SK-N-SH (cell line): ENCODE measurements around the gene PHACTR3. TPM values are rescaled to one million over a fixed set of nuclear protein-coding genes. Genes with fewer than 3 reads are reported as not detected.

Experiments
- CTCF ChIA-PET: fragments of 300-600, 350-600 bp; formaldehyde crosslinking; extraction: SDS; loops from one replicate; lab custom pipeline; 2021; lab: Yijun Ruan, JAX
- POLR2A ChIA-PET: fragments of 350-600 bp; sonication (Branson Sonifier 250); formaldehyde crosslinking; extraction: SDS; loops from one replicate; lab custom pipeline; 2020; ENCODE audit warnings: antibody characterized with exemption, inconsistent platforms; lab: Yijun Ruan, JAX
- DNase-seq: peaks from one replicate; pipeline ENCODE4 v3.0.0; 2012
- H2AFZ ChIP-seq: fragments of 200-600 bp; sonication (generic); 2 replicates; pipeline ENCODE4 v1.8.1; 2016; ENCODE audit warnings: antibody characterized with exemption, mild to moderate bottlenecking, low read depth
- H3F3A ChIP-seq: fragments of 200-600 bp; sonication (generic); replicated peaks from 2 replicates; pipeline ENCODE3; 2016; ENCODE audit warnings: antibody characterized with exemption, mild to moderate bottlenecking; ENCODE audit not compliant: insufficient read depth
- H3K27ac ChIP-seq, 2 experiments: fragments of 200-500 bp in 1 of 2; fragments of 200-600 bp in 1 of 2; sonication (Bioruptor generic) in 1 of 2; sonication (generic), shearing (Covaris generic) in 1 of 2; 2 replicates each; pipeline versions ENCODE4 v1.5.1 to v1.6.1; 2014 to 2016; ENCODE audit warnings: low read depth in 2 of 2, inconsistent platforms in 1 of 2, low read length in 1 of 2, mild to moderate bottlenecking in 1 of 2, mixed read lengths in 1 of 2
- H3K27me3 ChIP-seq: fragments of 200-600 bp; sonication (generic), shearing (Covaris generic); 2 replicates; pipeline ENCODE4 v1.6.1; 2016; ENCODE audit warnings: mixed run types; ENCODE audit not compliant: insufficient read depth
- H3K36me3 ChIP-seq, 2 experiments: fragments of 200-500 bp in 1 of 2; fragments of 200-600 bp in 1 of 2; sonication (Bioruptor generic) in 1 of 2; sonication (generic) in 1 of 2; replicated peaks in 1 of 2; 2 replicates each; pipeline versions ENCODE3 to v1.5.1; 2014 to 2016; ENCODE audit warnings: low read length in 1 of 2, mild to moderate bottlenecking in 1 of 2; ENCODE audit not compliant: insufficient read depth in 2 of 2, control insufficient read depth in 1 of 2
- H3K4me1 ChIP-seq, 2 experiments: fragments of 200-500 bp in 1 of 2; fragments of 200-600 bp in 1 of 2; sonication (Bioruptor generic) in 1 of 2; sonication (generic), shearing (Covaris generic) in 1 of 2; 2 replicates each; pipeline versions ENCODE4 v1.5.1 to v1.6.1; 2014 to 2016; ENCODE audit warnings: low read depth in 1 of 2, low read length in 1 of 2, mixed run types in 1 of 2; ENCODE audit not compliant: insufficient read depth in 2 of 2, control insufficient read depth in 1 of 2
- H3K4me2 ChIP-seq: fragments of 200-600 bp; sonication (generic), shearing (Covaris generic); 2 replicates; pipeline ENCODE4 v1.6.1; 2017; ENCODE audit warnings: mixed run types
- H3K4me3 ChIP-seq, 2 experiments: fragments of 200-500 bp in 1 of 2; fragments of 200-600 bp in 1 of 2; sonication (Bioruptor generic) in 1 of 2; sonication (generic), shearing (Covaris generic) in 1 of 2; 2 replicates each; pipeline versions ENCODE4 v1.5.1 to v1.8.1; 2014 to 2016; ENCODE audit warnings: low read depth in 2 of 2, inconsistent platforms in 1 of 2, low read length in 1 of 2, mild to moderate bottlenecking in 1 of 2, mixed read lengths in 1 of 2, moderate library complexity in 1 of 2
- H3K79me2 ChIP-seq: fragments of 200-600 bp; sonication (generic); 2 replicates; pipeline ENCODE4 v1.8.1; 2017; ENCODE audit warnings: mild to moderate bottlenecking; ENCODE audit not compliant: insufficient read depth
- H3K9ac ChIP-seq: fragments of 200-600 bp; sonication (generic); 2 replicates; pipeline ENCODE4 v1.6.1; 2017; ENCODE audit warnings: mixed run types
- H3K9me2 ChIP-seq: fragments of 200-600 bp; sonication (generic); 2 replicates; pipeline ENCODE4 v1.6.1; 2017; ENCODE audit warnings: mixed run types
- H3K9me3 ChIP-seq: fragments of 200-600 bp; sonication (generic); 2 replicates; pipeline ENCODE4 v1.6.1; 2017; ENCODE audit warnings: mixed run types, mild to moderate bottlenecking, moderate library complexity
- H4K20me1 ChIP-seq: fragments of 200-600 bp; sonication (generic); 2 replicates; pipeline ENCODE4 v1.6.1; 2017; ENCODE audit warnings: mild to moderate bottlenecking, mixed run types; ENCODE audit not compliant: insufficient read depth
- EZH2phosphoT487 ChIP-seq: fragments of 200-600 bp; sonication (generic); IDR thresholded peaks from 2 replicates; pipeline ENCODE4 v1.6.1; 2017; ENCODE audit warnings: low read depth, mixed run types, mild to moderate bottlenecking, antibody characterized with exemption, moderate library complexity, borderline replicate concordance
- FOSL2 ChIP-seq: IDR thresholded peaks from 2 replicates; pipeline ENCODE4 v1.4.0; 2012; ENCODE audit warnings: low read depth, mild to moderate bottlenecking, moderate library complexity, borderline replicate concordance
- FOXJ3 ChIP-seq: sonication (generic); formaldehyde crosslinking; IDR thresholded peaks from 2 replicates; pipeline ENCODE4 v1.5.1; 2020; ENCODE audit warnings: mild to moderate bottlenecking, missing genetic modification reagents
- FOXM1 ChIP-seq: IDR thresholded peaks from 2 replicates; pipeline ENCODE4 v1.4.0; 2012; ENCODE audit warnings: low read depth, mild to moderate bottlenecking
- GABPA ChIP-seq: IDR thresholded peaks from 2 replicates; pipeline ENCODE4 v1.4.0; 2012; ENCODE audit warnings: low read depth, mild to moderate bottlenecking
- JUND ChIP-seq: IDR thresholded peaks from 2 replicates; pipeline ENCODE4 v1.4.0; 2012
- MAX ChIP-seq: IDR thresholded peaks from 2 replicates; pipeline ENCODE4 v1.4.0; 2012; ENCODE audit warnings: low read depth
- MEF2A ChIP-seq: IDR thresholded peaks from 2 replicates; pipeline ENCODE4 v1.4.0; 2012; ENCODE audit warnings: low read depth, borderline replicate concordance
- MXI1 ChIP-seq: IDR thresholded peaks from 2 replicates; pipeline ENCODE4 v1.6.1; 2012; ENCODE audit warnings: mild to moderate bottlenecking, low read depth, low read length, improper control_type of control experiment
- NFIC ChIP-seq: IDR thresholded peaks from 2 replicates; pipeline ENCODE4 v1.4.0; 2012; ENCODE audit warnings: borderline replicate concordance
- POLR2AphosphoS5 ChIP-seq: IDR thresholded peaks from 2 replicates; pipeline ENCODE4 v1.6.1; 2012; ENCODE audit warnings: low read depth, low read length
- RCOR1 ChIP-seq: fragments of 150-350 bp; IDR thresholded peaks from 2 replicates; pipeline ENCODE4 v1.6.1; 2017; ENCODE audit warnings: antibody characterized with exemption, low read length
- RXRA ChIP-seq: IDR thresholded peaks from 2 replicates; pipeline ENCODE4 v1.4.0; 2012; ENCODE audit warnings: low read depth, mild to moderate bottlenecking, borderline replicate concordance
- SMC3 ChIP-seq: IDR thresholded peaks from 2 replicates; pipeline ENCODE4 v1.6.1; 2012; ENCODE audit warnings: low read depth, low read length, improper control_type of control experiment
- ZBTB33 ChIP-seq: IDR thresholded peaks from 2 replicates; pipeline ENCODE4 v1.4.0; 2012; ENCODE audit warnings: low read depth, borderline replicate concordance
- WGBS: methylation state at CpG from one replicate; pipeline ENCODE4 v1.1.6; 2017; ENCODE audit warnings: low lambda C conversion rate; 5-methylcytosine and 5-hydroxymethylcytosine counted together
- polyA plus RNA-seq, 3 experiments: library from polyadenylated mRNA; depleted of rRNA; stranded (reverse); fragments of >200 nt; gene quantifications; 2 replicates each; pipeline ENCODE4 v1.2.3, GENCODE V29; 2012
- TF ChIP-seq, protein P1 (sequence below): IDR thresholded peaks from 2 replicates; pipeline ENCODE4; 2012
- TF ChIP-seq, protein P2 (sequence below): IDR thresholded peaks from 2 replicates; pipeline ENCODE4 v1.4.0; 2012; ENCODE audit warnings: low read depth, borderline replicate concordance
- TF ChIP-seq, protein P3 (sequence below): fragments of 150-350 bp; IDR thresholded peaks from 2 replicates; pipeline ENCODE4 v1.6.1; 2016; ENCODE audit warnings: mild to moderate bottlenecking, low read depth, low read length

The PHACTR3 gene
- polyA plus RNA-seq, 1 of the 3 experiments (the other 2 are of a cell fraction) = 0.10 TPM

- no peak for TF ChIP-seq POLR2AphosphoS5
- TF ChIP-seq RXRA = no peak
- TF ChIP-seq EZH2phosphoT487 = no peak
- no peak for TF ChIP-seq MEF2A
- TF ChIP-seq FOSL2 = no peak
- no peak for TF ChIP-seq NFIC
- TF ChIP-seq JUND = no peak
- TF ChIP-seq MXI1 = no peak
- TF ChIP-seq, protein P1, sequence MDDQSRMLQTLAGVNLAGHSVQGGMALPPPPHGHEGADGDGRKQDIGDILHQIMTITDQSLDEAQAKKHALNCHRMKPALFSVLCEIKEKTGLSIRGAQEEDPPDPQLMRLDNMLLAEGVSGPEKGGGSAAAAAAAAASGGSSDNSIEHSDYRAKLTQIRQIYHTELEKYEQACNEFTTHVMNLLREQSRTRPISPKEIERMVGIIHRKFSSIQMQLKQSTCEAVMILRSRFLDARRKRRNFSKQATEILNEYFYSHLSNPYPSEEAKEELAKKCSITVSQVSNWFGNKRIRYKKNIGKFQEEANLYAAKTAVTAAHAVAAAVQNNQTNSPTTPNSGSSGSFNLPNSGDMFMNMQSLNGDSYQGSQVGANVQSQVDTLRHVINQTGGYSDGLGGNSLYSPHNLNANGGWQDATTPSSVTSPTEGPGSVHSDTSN = no peak
- no peak for TF ChIP-seq FOXJ3
- TF ChIP-seq, protein P2, sequence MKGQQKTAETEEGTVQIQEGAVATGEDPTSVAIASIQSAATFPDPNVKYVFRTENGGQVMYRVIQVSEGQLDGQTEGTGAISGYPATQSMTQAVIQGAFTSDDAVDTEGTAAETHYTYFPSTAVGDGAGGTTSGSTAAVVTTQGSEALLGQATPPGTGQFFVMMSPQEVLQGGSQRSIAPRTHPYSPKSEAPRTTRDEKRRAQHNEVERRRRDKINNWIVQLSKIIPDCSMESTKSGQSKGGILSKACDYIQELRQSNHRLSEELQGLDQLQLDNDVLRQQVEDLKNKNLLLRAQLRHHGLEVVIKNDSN = no peak
- TF ChIP-seq ZBTB33 = no peak
- no peak for TF ChIP-seq GABPA
- no peak for TF ChIP-seq RCOR1
- TF ChIP-seq, protein P3, sequence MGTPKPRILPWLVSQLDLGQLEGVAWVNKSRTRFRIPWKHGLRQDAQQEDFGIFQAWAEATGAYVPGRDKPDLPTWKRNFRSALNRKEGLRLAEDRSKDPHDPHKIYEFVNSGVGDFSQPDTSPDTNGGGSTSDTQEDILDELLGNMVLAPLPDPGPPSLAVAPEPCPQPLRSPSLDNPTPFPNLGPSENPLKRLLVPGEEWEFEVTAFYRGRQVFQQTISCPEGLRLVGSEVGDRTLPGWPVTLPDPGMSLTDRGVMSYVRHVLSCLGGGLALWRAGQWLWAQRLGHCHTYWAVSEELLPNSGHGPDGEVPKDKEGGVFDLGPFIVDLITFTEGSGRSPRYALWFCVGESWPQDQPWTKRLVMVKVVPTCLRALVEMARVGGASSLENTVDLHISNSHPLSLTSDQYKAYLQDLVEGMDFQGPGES = no peak
- no peak for TF ChIP-seq MAX
- no peak for TF ChIP-seq SMC3
- TF ChIP-seq FOXM1 = no peak
- Histone ChIP-seq H3K9ac (no peak overlapping the region), H2AFZ (no peak overlapping the region), H3K4me3 (no peak overlapping the region), H4K20me1 (no peaks in the 10 kb centered on the region), H3F3A (no peaks in the 10 kb centered on the region), H3K27me3 (no peaks in the 10 kb centered on the region), H3K9me3 (no peaks in the 10 kb centered on the region), H3K79me2 (no peaks in the 10 kb centered on the region), H3K9me2 (no peaks in the 10 kb centered on the region), H3K36me3 (no peaks in the 10 kb centered on the region), H3K4me1 (peaks cover 0 to 6% of the 10 kb centered on the region in 2 experiments; a peak in 1 of 4 replicates), H3K4me2 (no peak overlapping the region), H3K27ac (no peak overlapping the region)
- ChIA-PET POLR2A (no interaction called here), CTCF (interaction anchor here (1.0 to 1.5 kb wide), 2 partner anchors 13 to 49 kb away, joined by 3 to 5 read pairs; no protein-coding TSS in a partner anchor)
- no peak for DNase-seq
- 9% methylated on average over 7 of the region's 11 CpGs for WGBS
Measured at GRCh38 chr20:59620860-59621505, 16.6 kb downstream of the PHACTR3 start.
